ENCODE measurements around the gene MACF1. TPM values are rescaled to one million over a fixed set of nuclear protein-coding genes. Genes with fewer than 3 reads are reported as not detected.

The MACF1 gene
- total RNA-seq, 1 experiment from 2014 or later: 6.2 TPM

DNA sequence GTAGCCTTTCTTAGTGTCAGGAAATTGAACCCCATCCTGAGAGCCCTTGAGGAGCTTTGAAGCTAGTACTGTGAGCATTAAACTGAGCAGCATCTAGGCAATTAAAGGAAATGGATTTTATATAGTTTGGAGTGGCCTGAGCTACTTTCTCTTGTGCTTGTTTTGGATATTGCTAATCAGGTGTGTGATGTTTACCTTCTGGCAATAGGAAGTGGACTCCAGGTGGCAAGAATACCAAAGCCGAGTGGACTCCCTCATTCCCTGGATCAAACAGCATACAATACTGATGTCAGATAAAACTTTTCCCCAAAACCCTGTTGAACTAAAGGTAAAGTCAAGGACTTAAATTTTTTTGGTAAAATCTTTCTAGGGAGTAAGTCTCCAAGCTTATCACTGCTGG is 79.4 kb downstream of the MACF1 start:
- H3K9me3 ChIP-seq (ENCODE audit: low read length): no peaks in the 10 kb centered on the region
- no peak overlapping the region for H3K9ac ChIP-seq (ENCODE audit: low read length)
- H4K20me1 ChIP-seq (ENCODE audit: insufficient read depth, low read depth, low read length): no peaks in the 10 kb centered on the region
- H3K4me3 ChIP-seq (ENCODE audit: low read length): no peak overlapping the region
- H3K9me2 ChIP-seq (replicated peaks; ENCODE audit: insufficient read depth, low read length): no peaks in the 10 kb centered on the region
- H3K4me1 ChIP-seq (ENCODE audit: low read length): no peaks in the 10 kb centered on the region
- no peaks in the 10 kb centered on the region for H3K79me2 ChIP-seq (ENCODE audit: low read length)
- DNase-seq: no peak
- H3K27ac ChIP-seq (ENCODE audit: low read length): no peak overlapping the region
- no peak overlapping the region for H2AFZ ChIP-seq (ENCODE audit: low read length)
- no peaks in the 10 kb centered on the region for H3K36me3 ChIP-seq (ENCODE audit: insufficient read depth, low read length)
- no peak overlapping the region for H3K4me2 ChIP-seq (ENCODE audit: low read depth, low read length, poor library complexity, severe bottlenecking)
- H3K27me3 ChIP-seq (ENCODE audit: low read length): no peaks in the 10 kb centered on the region

GRCh38 chr1:39287541-39287940 is 83.0 kb downstream of the MACF1 start:
- Histone ChIP-seq H3K4me2 (ENCODE audit: low read depth, low read length, poor library complexity, severe bottlenecking) (no peak overlapping the region), H3K9me2 (replicated peaks; ENCODE audit: insufficient read depth, low read length) (no peaks in the 10 kb centered on the region), H3K4me3 (ENCODE audit: low read length) (no peak overlapping the region), H3K9ac (ENCODE audit: low read length) (no peak overlapping the region), H3K79me2 (ENCODE audit: low read length) (no peaks in the 10 kb centered on the region), H3K27ac (ENCODE audit: low read length) (no peak overlapping the region), H4K20me1 (ENCODE audit: insufficient read depth, low read depth, low read length) (no peaks in the 10 kb centered on the region), H2AFZ (ENCODE audit: low read length) (no peak overlapping the region), H3K9me3 (ENCODE audit: low read length) (no peaks in the 10 kb centered on the region), H3K36me3 (ENCODE audit: insufficient read depth, low read length) (no peaks in the 10 kb centered on the region), H3K27me3 (ENCODE audit: low read length) (no peaks in the 10 kb centered on the region), H3K4me1 (ENCODE audit: low read length) (no peaks in the 10 kb centered on the region)
- no peak for DNase-seq

- Histone ChIP-seq H3K4me2 (ENCODE audit: low read depth, low read length, poor library complexity, severe bottlenecking) (no peak overlapping the region), H3K27ac (ENCODE audit: low read length) (no peak overlapping the region), H3K9me2 (replicated peaks; ENCODE audit: insufficient read depth, low read length) (no peaks in the 10 kb centered on the region), H2AFZ (ENCODE audit: low read length) (no peak overlapping the region), H3K9me3 (ENCODE audit: low read length) (no peaks in the 10 kb centered on the region), H4K20me1 (ENCODE audit: insufficient read depth, low read depth, low read length) (no peaks in the 10 kb centered on the region), H3K4me1 (ENCODE audit: low read length) (no peaks in the 10 kb centered on the region), H3K9ac (ENCODE audit: low read length) (no peak overlapping the region), H3K36me3 (ENCODE audit: insufficient read depth, low read length) (no peaks in the 10 kb centered on the region), H3K79me2 (ENCODE audit: low read length) (no peaks in the 10 kb centered on the region), H3K4me3 (ENCODE audit: low read length) (no peak overlapping the region), H3K27me3 (ENCODE audit: low read length) (no peaks in the 10 kb centered on the region)
- peak; percentile 14 for DNase-seq
These were observed 84.4 kb downstream of the MACF1 start for GRCh38 chr1:39288735-39289465.

GRCh38 chr1:39292401-39292800 is 87.9 kb downstream of the MACF1 start:
- Histone ChIP-seq H3K9ac (ENCODE audit: low read length) (no peak overlapping the region), H3K9me2 (replicated peaks; ENCODE audit: insufficient read depth, low read length) (no peaks in the 10 kb centered on the region), H4K20me1 (ENCODE audit: insufficient read depth, low read depth, low read length) (no peaks in the 10 kb centered on the region), H3K4me1 (ENCODE audit: low read length) (no peaks in the 10 kb centered on the region), H2AFZ (ENCODE audit: low read length) (no peak overlapping the region), H3K27ac (ENCODE audit: low read length) (no peak overlapping the region), H3K4me3 (ENCODE audit: low read length) (no peak overlapping the region), H3K27me3 (ENCODE audit: low read length) (no peaks in the 10 kb centered on the region), H3K79me2 (ENCODE audit: low read length) (no peaks in the 10 kb centered on the region), H3K36me3 (ENCODE audit: insufficient read depth, low read length) (no peaks in the 10 kb centered on the region), H3K4me2 (ENCODE audit: low read depth, low read length, poor library complexity, severe bottlenecking) (no peak overlapping the region), H3K9me3 (ENCODE audit: low read length) (no peaks in the 10 kb centered on the region)
- DNase-seq: peak; percentile 36

DNA sequence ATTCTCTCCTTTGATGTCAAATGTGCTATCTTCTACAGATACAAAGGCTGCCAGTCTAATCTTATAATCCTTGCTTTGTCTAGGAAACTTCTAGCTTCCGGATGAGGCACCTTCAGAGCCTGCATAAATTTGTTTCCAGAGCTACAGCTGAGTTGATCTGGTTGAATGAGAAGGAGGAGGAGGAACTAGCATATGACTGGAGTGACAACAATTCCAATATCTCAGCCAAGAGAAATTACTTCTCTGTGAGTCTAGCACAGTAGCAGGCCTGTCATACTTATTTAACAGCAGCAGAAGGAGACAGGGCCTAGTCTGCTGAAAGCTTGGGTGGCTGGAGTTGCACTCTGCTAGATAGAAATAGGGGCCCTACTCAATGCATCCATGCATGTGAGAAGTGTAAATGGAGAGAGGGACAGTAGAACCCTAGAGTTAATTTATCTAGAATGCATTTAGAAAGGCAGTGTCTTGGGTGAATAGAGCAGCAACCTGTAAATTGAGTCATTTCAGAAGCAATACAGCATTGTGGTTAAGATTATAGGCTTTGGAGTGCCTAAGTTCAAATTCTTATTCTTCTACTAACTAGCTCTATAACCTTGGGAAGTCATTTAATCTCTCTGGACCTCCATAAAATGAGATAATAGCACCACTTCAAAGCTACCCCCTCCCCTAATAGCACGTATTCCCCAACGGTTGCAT is 89.0 kb downstream of the MACF1 start:
- no peaks in the 10 kb centered on the region for H3K36me3 ChIP-seq (ENCODE audit: insufficient read depth, low read length)

DNA sequence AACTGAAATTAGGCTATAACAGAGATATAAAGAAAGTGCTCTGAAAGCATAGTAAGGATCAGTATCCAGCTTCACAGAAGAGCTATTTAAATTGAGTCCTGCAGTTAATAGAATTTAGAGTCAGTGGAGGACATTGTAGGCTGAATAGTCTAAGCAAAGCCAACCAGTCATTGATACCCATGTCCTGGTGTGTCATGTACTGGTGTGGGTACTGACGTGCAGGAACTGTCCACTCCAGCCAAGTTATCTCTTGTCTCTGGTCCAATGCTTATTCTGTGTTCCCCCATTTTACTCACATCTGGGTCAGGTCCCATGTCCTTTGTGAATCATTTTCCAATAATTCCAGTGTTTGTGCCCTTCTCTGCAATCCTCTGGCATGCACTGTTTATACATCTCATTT is 90.0 kb downstream of the MACF1 start:
- H2AFZ ChIP-seq (ENCODE audit: low read length): no peak overlapping the region
- H3K27me3 ChIP-seq (ENCODE audit: low read length): no peaks in the 10 kb centered on the region
- no peaks in the 10 kb centered on the region for H3K36me3 ChIP-seq (ENCODE audit: insufficient read depth, low read length)
- no peaks in the 10 kb centered on the region for H3K9me2 ChIP-seq (replicated peaks; ENCODE audit: insufficient read depth, low read length)
- no peaks in the 10 kb centered on the region for H3K79me2 ChIP-seq (ENCODE audit: low read length)
- no peak overlapping the region for H3K27ac ChIP-seq (ENCODE audit: low read length)
- H3K4me1 ChIP-seq (ENCODE audit: low read length): no peaks in the 10 kb centered on the region
- no peak overlapping the region for H3K4me2 ChIP-seq (ENCODE audit: low read depth, low read length, poor library complexity, severe bottlenecking)
- no peak overlapping the region for H3K4me3 ChIP-seq (ENCODE audit: low read length)
- H3K9ac ChIP-seq (ENCODE audit: low read length): no peak overlapping the region
- no peaks in the 10 kb centered on the region for H3K9me3 ChIP-seq (ENCODE audit: low read length)
- no peak for DNase-seq
- H4K20me1 ChIP-seq (ENCODE audit: insufficient read depth, low read depth, low read length): no peaks in the 10 kb centered on the region

More for the DNA sequence above, 89.0 kb downstream of the MACF1 start:
- H4K20me1 ChIP-seq (ENCODE audit: insufficient read depth, low read depth, low read length): no peaks in the 10 kb centered on the region
- H2AFZ ChIP-seq (ENCODE audit: low read length): no peak overlapping the region
- H3K9me2 ChIP-seq (replicated peaks; ENCODE audit: insufficient read depth, low read length): no peaks in the 10 kb centered on the region
- H3K4me1 ChIP-seq (ENCODE audit: low read length): no peaks in the 10 kb centered on the region
- no peaks in the 10 kb centered on the region for H3K27me3 ChIP-seq (ENCODE audit: low read length)
- H3K9me3 ChIP-seq (ENCODE audit: low read length): no peaks in the 10 kb centered on the region
- no peak overlapping the region for H3K9ac ChIP-seq (ENCODE audit: low read length)
- peak; percentile 27 for DNase-seq
- H3K4me3 ChIP-seq (ENCODE audit: low read length): no peak overlapping the region
- no peaks in the 10 kb centered on the region for H3K79me2 ChIP-seq (ENCODE audit: low read length)
- H3K4me2 ChIP-seq (ENCODE audit: low read depth, low read length, poor library complexity, severe bottlenecking): no peak overlapping the region
- H3K27ac ChIP-seq (ENCODE audit: low read length): no peak overlapping the region

GRCh38 chr1:39295901-39296300 is 91.4 kb downstream of the MACF1 start:
- Histone ChIP-seq H3K27me3 (ENCODE audit: low read length) (no peaks in the 10 kb centered on the region), H2AFZ (ENCODE audit: low read length) (no peak overlapping the region), H3K79me2 (ENCODE audit: low read length) (no peaks in the 10 kb centered on the region), H3K9me3 (ENCODE audit: low read length) (no peaks in the 10 kb centered on the region), H3K27ac (ENCODE audit: low read length) (no peak overlapping the region), H3K9ac (ENCODE audit: low read length) (no peak overlapping the region), H3K9me2 (replicated peaks; ENCODE audit: insufficient read depth, low read length) (no peaks in the 10 kb centered on the region), H3K36me3 (ENCODE audit: insufficient read depth, low read length) (no peaks in the 10 kb centered on the region), H3K4me3 (ENCODE audit: low read length) (no peak overlapping the region), H3K4me1 (ENCODE audit: low read length) (no peaks in the 10 kb centered on the region), H4K20me1 (ENCODE audit: insufficient read depth, low read depth, low read length) (no peaks in the 10 kb centered on the region), H3K4me2 (ENCODE audit: low read depth, low read length, poor library complexity, severe bottlenecking) (no peak overlapping the region)
- no peak for DNase-seq

DNA sequence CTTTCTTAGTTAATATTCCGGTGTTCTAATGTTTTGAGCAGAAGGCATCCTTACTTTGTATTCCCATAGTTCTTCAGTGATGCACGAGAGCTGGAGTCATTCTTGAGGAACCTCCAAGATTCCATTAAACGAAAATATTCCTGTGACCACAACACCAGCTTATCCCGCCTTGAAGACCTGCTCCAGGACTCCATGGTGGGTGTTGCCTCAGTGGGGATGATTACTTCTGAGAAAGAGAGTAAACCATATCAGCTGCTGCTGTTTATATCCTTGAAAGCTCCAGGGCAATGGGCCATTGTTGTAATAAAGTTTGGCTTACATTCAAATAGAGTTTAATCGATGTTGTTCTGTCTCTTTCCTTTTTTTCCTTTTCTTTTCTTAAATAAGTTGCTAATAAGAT is 93.1 kb downstream of the MACF1 start:
- H2AFZ ChIP-seq (ENCODE audit: low read length): no peak overlapping the region
- no peak overlapping the region for H3K27ac ChIP-seq (ENCODE audit: low read length)
- H3K36me3 ChIP-seq (ENCODE audit: insufficient read depth, low read length): no peaks in the 10 kb centered on the region
- no peak overlapping the region for H3K9ac ChIP-seq (ENCODE audit: low read length)
- no peaks in the 10 kb centered on the region for H4K20me1 ChIP-seq (ENCODE audit: insufficient read depth, low read depth, low read length)
- H3K4me3 ChIP-seq (ENCODE audit: low read length): no peak overlapping the region
- no peak for DNase-seq
- H3K9me3 ChIP-seq (ENCODE audit: low read length): no peaks in the 10 kb centered on the region
- H3K9me2 ChIP-seq (replicated peaks; ENCODE audit: insufficient read depth, low read length): no peaks in the 10 kb centered on the region
- no peaks in the 10 kb centered on the region for H3K4me1 ChIP-seq (ENCODE audit: low read length)
- no peaks in the 10 kb centered on the region for H3K27me3 ChIP-seq (ENCODE audit: low read length)
- H3K79me2 ChIP-seq (ENCODE audit: low read length): no peaks in the 10 kb centered on the region
- H3K4me2 ChIP-seq (ENCODE audit: low read depth, low read length, poor library complexity, severe bottlenecking): no peak overlapping the region

Data from Karpas-422 (cell line).